GM23338 (cell line): ENCODE data around the gene FILIP1L. TPM values are rescaled to one million over a fixed set of nuclear protein-coding genes. Genes with fewer than 3 reads are reported as not detected.

ENCODE experiments used
- ATAC-seq: fragments of 200-7000 bp; cut with Tn5 transposase; 3 replicates; pipeline ENCODE4 v1.9.1; 2020
- DNase-seq: peaks from one replicate; pipeline ENCODE4 v3.0.0-alpha.2; 2015; ENCODE audit warnings: low spot score
- H2AFZ ChIP-seq: fragments of 200-600 bp; sonication (generic); 2 replicates; pipeline ENCODE4 v1.8.0; 2016; ENCODE audit warnings: antibody characterized with exemption, mild to moderate bottlenecking, moderate library complexity
- H3F3A ChIP-seq: fragments of 200-600 bp; sonication (generic); replicated peaks from 2 replicates; pipeline ENCODE4 v1.8.0; 2017; ENCODE audit warnings: antibody characterized with exemption, mixed run types, low read depth
- H3K27ac ChIP-seq: fragments of 200-600 bp; sonication (generic); 2 replicates; pipeline ENCODE4 v1.6.1; 2016; ENCODE audit warnings: low read depth
- H3K27me3 ChIP-seq: fragments of 200-600 bp; sonication (generic); 2 replicates; pipeline ENCODE4 v1.8.0; 2016; ENCODE audit warnings: mild to moderate bottlenecking, mixed run types, moderate library complexity; ENCODE audit not compliant: insufficient read depth
- H3K36me3 ChIP-seq: fragments of 200-600 bp; sonication (generic); 2 replicates; pipeline ENCODE4 v1.8.0; 2016; ENCODE audit warnings: mild to moderate bottlenecking; ENCODE audit not compliant: insufficient read depth
- H3K4me1 ChIP-seq: fragments of 200-600 bp; sonication (generic); 2 replicates; pipeline ENCODE4 v1.8.0; 2016; ENCODE audit warnings: mild to moderate bottlenecking, moderate library complexity; ENCODE audit not compliant: insufficient read depth
- H3K4me2 ChIP-seq: fragments of 200-600 bp; sonication (generic); 2 replicates; pipeline ENCODE4 v1.7.1; 2017; ENCODE audit warnings: mixed run types
- H3K4me3 ChIP-seq: fragments of 200-600 bp; sonication (generic); 2 replicates; pipeline ENCODE4 v1.6.1; 2016; ENCODE audit warnings: mixed run types
- H3K79me2 ChIP-seq: fragments of 200-600 bp; sonication (generic); replicated peaks from 2 replicates; pipeline ENCODE4 v1.8.0; 2017; ENCODE audit warnings: mild to moderate bottlenecking; ENCODE audit not compliant: insufficient read depth
- H3K9me2 ChIP-seq: fragments of 200-600 bp; sonication (generic); 2 replicates; pipeline ENCODE4 v1.8.0; 2017; ENCODE audit not compliant: insufficient read depth
- H4K20me1 ChIP-seq: fragments of 200-600 bp; sonication (generic); replicated peaks from 2 replicates; pipeline ENCODE4 v1.8.0; 2017; ENCODE audit warnings: mild to moderate bottlenecking; ENCODE audit not compliant: insufficient read depth
- H3K27ac Mint-ChIP-seq: 2 replicates; pipeline ENCODE4 v1.8.0; 2020; ENCODE audit warnings: inconsistent platforms, mild to moderate bottlenecking, moderate library complexity, mixed read lengths
- H3K27me3 Mint-ChIP-seq: 3 replicates; pipeline ENCODE4 v1.8.0; 2022; ENCODE audit warnings: low read depth, mild to moderate bottlenecking, moderate library complexity, mixed read lengths, inconsistent platforms; ENCODE audit not compliant: insufficient read depth, poor library complexity
- H3K36me3 Mint-ChIP-seq: 3 replicates; pipeline ENCODE4 v1.8.0; 2021; ENCODE audit warnings: low read depth, mild to moderate bottlenecking, inconsistent platforms, moderate library complexity, mixed read lengths
- H3K4me1 Mint-ChIP-seq: 3 replicates; pipeline ENCODE4 v1.8.0; 2020; ENCODE audit warnings: mild to moderate bottlenecking, inconsistent platforms, mixed read lengths
- H3K4me3 Mint-ChIP-seq: 3 replicates; pipeline ENCODE4 v1.8.0; 2021; ENCODE audit warnings: moderate library complexity, mild to moderate bottlenecking, inconsistent platforms, mixed read lengths
- H3K9me3 Mint-ChIP-seq: 3 replicates; pipeline ENCODE4 v1.8.0; 2020; ENCODE audit warnings: moderate library complexity, mild to moderate bottlenecking, inconsistent platforms, mixed read lengths
- CTCF ChIP-seq, 2 experiments: fragments of 200-600 bp in 1 of 2; sonication (generic) in 1 of 2; conservative IDR thresholded peaks; 2 replicates each; pipeline versions ENCODE4 v1.5.1 to v1.6.1; 2016 to 2017; ENCODE audit warnings: antibody characterized with exemption in 2 of 2, low read depth in 2 of 2, mild to moderate bottlenecking in 2 of 2, moderate library complexity in 1 of 2
- ETS1 ChIP-seq: IDR thresholded peaks from 2 replicates; pipeline ENCODE4 v1.6.1; 2016; ENCODE audit warnings: antibody characterized with exemption
- EZH2phosphoT487 ChIP-seq: fragments of 200-600 bp; sonication (generic); IDR thresholded peaks from one replicate; pipeline ENCODE4 v1.8.1; 2018; ENCODE audit warnings: antibody characterized with exemption; ENCODE audit not compliant: unreplicated experiment
- JUNB ChIP-seq: IDR thresholded peaks from one replicate; pipeline ENCODE4 v1.6.1; 2016; ENCODE audit warnings: antibody characterized with exemption; ENCODE audit not compliant: unreplicated experiment
- REST ChIP-seq: IDR thresholded peaks from one replicate; pipeline ENCODE4 v1.6.1; 2018; ENCODE audit warnings: antibody characterized with exemption; ENCODE audit not compliant: unreplicated experiment
- ZNF114 ChIP-seq: fragments of 250-450 bp; sonication (Bioruptor Pico); IDR thresholded peaks from 2 replicates; pipeline ENCODE4 v1.5.0; 2020; ENCODE audit warnings: mild to moderate bottlenecking, moderate library complexity
- ZNF331 ChIP-seq: fragments of 250-450 bp; sonication (Bioruptor Pico); IDR thresholded peaks from 2 replicates; pipeline ENCODE4 v1.5.0; 2020; ENCODE audit warnings: low read depth, mild to moderate bottlenecking, moderate library complexity
- polyA plus RNA-seq: library from polyadenylated mRNA; unstranded; fragments of >200 nt; fragmentation: Nextera tagmentation; extraction: Ambion mirVana; gene quantifications from 2 replicates; pipeline ENCODE4 v1.2.1, GENCODE V29; 2016
- total RNA-seq: library from RNA; depleted of rRNA; stranded (reverse); fragments of >200 nt; shearing (Covaris generic); gene quantifications from 2 replicates; pipeline ENCODE4 v1.2.3, GENCODE V29; 2014
- TF ChIP-seq, protein P1 (sequence below): fragments of 250-450 bp; sonication (Bioruptor Pico); IDR thresholded peaks from 2 replicates; pipeline ENCODE4 v1.5.0; 2020; ENCODE audit warnings: mild to moderate bottlenecking, moderate library complexity

The FILIP1L gene
- total and polyA plus RNA-seq, 2 experiments from 2014 or later = 1.6 TPM; not detected in 1

- Mint-ChIP-seq H3K27me3 (peaks cover 3% of the 10 kb centered on the region), H3K9me3 (no peaks in the 10 kb centered on the region), H3K27ac (no peak overlapping the region), H3K4me3 (no peak overlapping the region), H3K4me1 (peaks cover 39% of the 10 kb centered on the region), H3K36me3 (no peaks in the 10 kb centered on the region)
- Histone ChIP-seq H3K4me2 (no peak overlapping the region), H3K27ac (no peak overlapping the region), H3F3A (no peaks in the 10 kb centered on the region), H3K9me2 (no peaks in the 10 kb centered on the region), H3K79me2 (peaks cover 37% of the 10 kb centered on the region), H3K27me3 (no peaks in the 10 kb centered on the region), H3K4me3 (no peak overlapping the region), H3K36me3 (no peaks in the 10 kb centered on the region), H4K20me1 (peaks cover 25% of the 10 kb centered on the region), H3K4me1 (peaks cover 32% of the 10 kb centered on the region), H2AFZ (no peak overlapping the region)
- TF ChIP-seq, protein P1, sequence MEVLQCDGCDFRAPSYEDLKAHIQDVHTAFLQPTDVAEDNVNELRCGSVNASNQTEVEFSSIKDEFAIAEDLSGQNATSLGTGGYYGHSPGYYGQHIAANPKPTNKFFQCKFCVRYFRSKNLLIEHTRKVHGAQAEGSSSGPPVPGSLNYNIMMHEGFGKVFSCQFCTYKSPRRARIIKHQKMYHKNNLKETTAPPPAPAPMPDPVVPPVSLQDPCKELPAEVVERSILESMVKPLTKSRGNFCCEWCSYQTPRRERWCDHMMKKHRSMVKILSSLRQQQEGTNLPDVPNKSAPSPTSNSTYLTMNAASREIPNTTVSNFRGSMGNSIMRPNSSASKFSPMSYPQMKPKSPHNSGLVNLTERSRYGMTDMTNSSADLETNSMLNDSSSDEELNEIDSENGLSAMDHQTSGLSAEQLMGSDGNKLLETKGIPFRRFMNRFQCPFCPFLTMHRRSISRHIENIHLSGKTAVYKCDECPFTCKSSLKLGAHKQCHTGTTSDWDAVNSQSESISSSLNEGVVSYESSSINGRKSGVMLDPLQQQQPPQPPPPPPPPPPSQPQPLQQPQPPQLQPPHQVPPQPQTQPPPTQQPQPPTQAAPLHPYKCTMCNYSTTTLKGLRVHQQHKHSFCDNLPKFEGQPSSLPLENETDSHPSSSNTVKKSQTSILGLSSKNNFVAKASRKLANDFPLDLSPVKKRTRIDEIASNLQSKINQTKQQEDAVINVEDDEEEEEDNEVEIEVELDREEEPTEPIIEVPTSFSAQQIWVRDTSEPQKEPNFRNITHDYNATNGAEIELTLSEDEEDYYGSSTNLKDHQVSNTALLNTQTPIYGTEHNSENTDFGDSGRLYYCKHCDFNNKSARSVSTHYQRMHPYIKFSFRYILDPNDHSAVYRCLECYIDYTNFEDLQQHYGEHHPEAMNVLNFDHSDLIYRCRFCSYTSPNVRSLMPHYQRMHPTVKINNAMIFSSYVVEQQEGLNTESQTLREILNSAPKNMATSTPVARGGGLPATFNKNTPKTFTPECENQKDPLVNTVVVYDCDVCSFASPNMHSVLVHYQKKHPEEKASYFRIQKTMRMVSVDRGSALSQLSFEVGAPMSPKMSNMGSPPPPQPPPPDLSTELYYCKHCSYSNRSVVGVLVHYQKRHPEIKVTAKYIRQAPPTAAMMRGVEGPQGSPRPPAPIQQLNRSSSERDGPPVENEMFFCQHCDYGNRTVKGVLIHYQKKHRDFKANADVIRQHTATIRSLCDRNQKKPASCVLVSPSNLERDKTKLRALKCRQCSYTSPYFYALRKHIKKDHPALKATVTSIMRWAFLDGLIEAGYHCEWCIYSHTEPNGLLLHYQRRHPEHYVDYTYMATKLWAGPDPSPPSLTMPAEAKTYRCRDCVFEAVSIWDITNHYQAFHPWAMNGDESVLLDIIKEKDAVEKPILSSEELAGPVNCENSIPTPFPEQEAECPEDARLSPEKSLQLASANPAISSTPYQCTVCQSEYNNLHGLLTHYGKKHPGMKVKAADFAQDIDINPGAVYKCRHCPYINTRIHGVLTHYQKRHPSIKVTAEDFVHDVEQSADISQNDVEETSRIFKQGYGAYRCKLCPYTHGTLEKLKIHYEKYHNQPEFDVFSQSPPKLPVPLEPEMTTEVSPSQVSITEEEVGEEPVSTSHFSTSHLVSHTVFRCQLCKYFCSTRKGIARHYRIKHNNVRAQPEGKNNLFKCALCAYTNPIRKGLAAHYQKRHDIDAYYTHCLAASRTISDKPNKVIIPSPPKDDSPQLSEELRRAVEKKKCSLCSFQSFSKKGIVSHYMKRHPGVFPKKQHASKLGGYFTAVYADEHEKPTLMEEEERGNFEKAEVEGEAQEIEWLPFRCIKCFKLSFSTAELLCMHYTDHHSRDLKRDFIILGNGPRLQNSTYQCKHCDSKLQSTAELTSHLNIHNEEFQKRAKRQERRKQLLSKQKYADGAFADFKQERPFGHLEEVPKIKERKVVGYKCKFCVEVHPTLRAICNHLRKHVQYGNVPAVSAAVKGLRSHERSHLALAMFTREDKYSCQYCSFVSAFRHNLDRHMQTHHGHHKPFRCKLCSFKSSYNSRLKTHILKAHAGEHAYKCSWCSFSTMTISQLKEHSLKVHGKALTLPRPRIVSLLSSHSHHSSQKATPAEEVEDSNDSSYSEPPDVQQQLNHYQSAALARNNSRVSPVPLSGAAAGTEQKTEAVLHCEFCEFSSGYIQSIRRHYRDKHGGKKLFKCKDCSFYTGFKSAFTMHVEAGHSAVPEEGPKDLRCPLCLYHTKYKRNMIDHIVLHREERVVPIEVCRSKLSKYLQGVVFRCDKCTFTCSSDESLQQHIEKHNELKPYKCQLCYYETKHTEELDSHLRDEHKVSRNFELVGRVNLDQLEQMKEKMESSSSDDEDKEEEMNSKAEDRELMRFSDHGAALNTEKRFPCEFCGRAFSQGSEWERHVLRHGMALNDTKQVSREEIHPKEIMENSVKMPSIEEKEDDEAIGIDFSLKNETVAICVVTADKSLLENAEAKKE (CRISPR knock-in tag) = no peak
- TF ChIP-seq ETS1 = no peak
- no peak for TF ChIP-seq ZNF114 (CRISPR knock-in tag)
- TF ChIP-seq CTCF (conservative IDR thresholded peaks at IDR 0.05; ENCODE audit: low read depth in 2 of 2) = no peak
- no peak for TF ChIP-seq EZH2phosphoT487
- TF ChIP-seq JUNB = no peak
- no peak for TF ChIP-seq REST
- TF ChIP-seq ZNF331 (CRISPR knock-in tag) = no peak
- ATAC-seq (no peak), DNase-seq (no peak)
Observed at GRCh38 chr3:99857278-99857677, 257.0 kb downstream of the FILIP1L start.
